IMR-90 (cell line): ENCODE measurements around the gene NUP210L. TPM values are rescaled to one million over a fixed set of nuclear protein-coding genes. Genes with fewer than 3 reads are reported as not detected.
A peak's percentile ranks its signal among the peaks of the same experiment; 100 is the strongest.

Experiments used
- ATAC-seq: fragments of 200-7000 bp; cut with Tn5 transposase; 2 replicates; pipeline ENCODE4 v1.9.1; 2020; ENCODE audit warnings: low read depth, mild to moderate bottlenecking, moderate library complexity
- BruUV-seq: library from RNA; stranded (reverse); fragments of 400-500 nt; replicated peaks from 2 replicates; lab custom pipeline; 2021; lab: Mats Ljungman, UMichigan
- CTCF ChIA-PET: fragments of 300-600 bp; formaldehyde crosslinking; extraction: SDS; loops from one replicate; lab custom pipeline; 2021; ENCODE audit warnings: antibody characterized with exemption; lab: Yijun Ruan, JAX
- POLR2A ChIA-PET: fragments of 300-600 bp; sonication (Branson Sonifier 250); formaldehyde crosslinking; loops from one replicate; lab custom pipeline; 2022; ENCODE audit warnings: antibody characterized with exemption; ENCODE audit not compliant: unreplicated experiment; lab: Charles Lee
- DNase-seq: peaks from one replicate; pipeline ENCODE4 v3.0.0; 2013
- H2AFZ ChIP-seq: replicated peaks from 2 replicates; pipeline ENCODE3; 2013; ENCODE audit warnings: low read length, mild to moderate bottlenecking; ENCODE audit not compliant: poor library complexity
- H2AK5ac ChIP-seq: 2 replicates; pipeline ENCODE4 v1.6.1; 2013; ENCODE audit warnings: low read depth, low read length, inconsistent platforms
- H2AK9ac ChIP-seq: replicated peaks from 2 replicates; pipeline ENCODE3; 2013; ENCODE audit warnings: mild to moderate bottlenecking, low read depth, low read length, moderate library complexity; ENCODE audit not compliant: poor library complexity
- H2BK120ac ChIP-seq: 2 replicates; pipeline ENCODE4 v1.6.1; 2013; ENCODE audit warnings: low read depth, low read length, inconsistent platforms
- H2BK15ac ChIP-seq: 3 replicates; pipeline ENCODE4 v1.6.1; 2013; ENCODE audit warnings: low read depth, low read length, inconsistent platforms
- H2BK20ac ChIP-seq: 2 replicates; pipeline ENCODE4 v1.6.1; 2013; ENCODE audit warnings: low read depth, mild to moderate bottlenecking, inconsistent platforms, low read length, moderate library complexity
- H2BK5ac ChIP-seq: 2 replicates; pipeline ENCODE4 v1.6.1; 2013; ENCODE audit warnings: mild to moderate bottlenecking, low read depth, low read length, inconsistent platforms; ENCODE audit not compliant: poor library complexity, severe bottlenecking
- H3K14ac ChIP-seq: replicated peaks from 2 replicates; pipeline ENCODE4 v1.6.1; 2013; ENCODE audit warnings: low read depth, low read length, inconsistent platforms
- H3K18ac ChIP-seq: 2 replicates; pipeline ENCODE4 v1.6.1; 2013; ENCODE audit warnings: low read depth, low read length, control low read depth
- H3K23ac ChIP-seq: 2 replicates; pipeline ENCODE4 v1.6.1; 2013; ENCODE audit warnings: low read depth, low read length, inconsistent platforms
- H3K27ac ChIP-seq: 2 replicates; pipeline ENCODE4 v1.5.1; 2013; ENCODE audit warnings: mild to moderate bottlenecking, control low read depth, low read length; ENCODE audit not compliant: insufficient read depth
- H3K27me3 ChIP-seq: 2 replicates; pipeline ENCODE4 v1.6.1; 2013; ENCODE audit warnings: low read length; ENCODE audit not compliant: control insufficient read depth, insufficient read depth
- H3K36me3 ChIP-seq: 2 replicates; pipeline ENCODE4 v1.6.1; 2013; ENCODE audit warnings: low read length, mixed read lengths; ENCODE audit not compliant: control insufficient read depth, insufficient read depth
- H3K4ac ChIP-seq: 2 replicates; pipeline ENCODE4 v1.6.1; 2013; ENCODE audit warnings: low read depth, low read length, inconsistent platforms
- H3K4me1 ChIP-seq: 2 replicates; pipeline ENCODE4 v1.6.1; 2013; ENCODE audit warnings: low read length, mixed read lengths; ENCODE audit not compliant: control insufficient read depth, insufficient read depth
- H3K4me2 ChIP-seq: 2 replicates; pipeline ENCODE4 v1.6.1; 2013; ENCODE audit warnings: low read depth, mild to moderate bottlenecking, control low read depth, low read length, moderate library complexity
- H3K4me3 ChIP-seq: 2 replicates; pipeline ENCODE4 v1.5.1; 2013; ENCODE audit warnings: low read depth, mild to moderate bottlenecking, control low read depth, low read length, moderate library complexity; ENCODE audit not compliant: insufficient read depth
- H3K56ac ChIP-seq: 2 replicates; pipeline ENCODE4 v1.6.1; 2013; ENCODE audit warnings: low read length, inconsistent platforms; ENCODE audit not compliant: insufficient read depth; ENCODE audit errors: extremely low read depth
- H3K79me1 ChIP-seq, 2 experiments: 2 replicates each; pipeline ENCODE4 v1.6.1; 2013; ENCODE audit warnings: low read length in 2 of 2, inconsistent platforms in 1 of 2, low read depth in 1 of 2
- H3K9ac ChIP-seq: 2 replicates; pipeline ENCODE4 v1.6.1; 2013; ENCODE audit warnings: low read depth, low read length, control low read depth
- H3K9me1 ChIP-seq: 2 replicates; pipeline ENCODE4 v1.6.1; 2013; ENCODE audit warnings: low read length, inconsistent platforms; ENCODE audit not compliant: insufficient read depth
- H3K9me3 ChIP-seq: 2 replicates; pipeline ENCODE4 v1.6.1; 2013; ENCODE audit warnings: low read length; ENCODE audit not compliant: control insufficient read depth, insufficient read depth
- H4K20me1 ChIP-seq: 2 replicates; pipeline ENCODE4 v1.6.1; 2013; ENCODE audit warnings: low read length, inconsistent platforms; ENCODE audit not compliant: insufficient read depth
- H4K5ac ChIP-seq: 2 replicates; pipeline ENCODE4 v1.6.1; 2013; ENCODE audit warnings: mild to moderate bottlenecking, low read depth, low read length, control low read depth
- H4K8ac ChIP-seq, 2 experiments: 2 replicates each; pipeline ENCODE4 v1.6.1; 2013; ENCODE audit warnings: low read depth in 2 of 2, low read length in 2 of 2, control low read depth in 1 of 2, inconsistent platforms in 1 of 2
- H4K91ac ChIP-seq: 2 replicates; pipeline ENCODE4 v1.6.1; 2013; ENCODE audit warnings: low read depth, low read length, inconsistent platforms; ENCODE audit not compliant: insufficient read depth
- CHD1 ChIP-seq: IDR thresholded peaks from 2 replicates; pipeline ENCODE4 v1.6.1; 2012; ENCODE audit warnings: low read depth, low read length, improper control_type of control experiment
- ELK1 ChIP-seq: fragments of 150-350 bp; IDR thresholded peaks from 2 replicates; pipeline ENCODE4 v1.6.1; 2016; ENCODE audit warnings: low read depth, mild to moderate bottlenecking, low read length, moderate library complexity, borderline replicate concordance
- FOS ChIP-seq: fragments of 150-350 bp; IDR thresholded peaks from 2 replicates; pipeline ENCODE4 v1.6.1; 2016; ENCODE audit warnings: low read depth, low read length
- MAFK ChIP-seq: IDR thresholded peaks from 2 replicates; pipeline ENCODE4 v1.6.1; 2012; ENCODE audit warnings: low read depth, low read length, improper control_type of control experiment
- MAZ ChIP-seq: IDR thresholded peaks from 2 replicates; pipeline ENCODE4 v1.6.1; 2012; ENCODE audit warnings: low read depth, mild to moderate bottlenecking, low read length, improper control_type of control experiment, moderate library complexity, borderline replicate concordance
- MXI1 ChIP-seq: IDR thresholded peaks from 2 replicates; pipeline ENCODE4 v1.6.1; 2012; ENCODE audit warnings: low read depth, mild to moderate bottlenecking, low read length, moderate library complexity, borderline replicate concordance
- RAD21 ChIP-seq: IDR thresholded peaks from 2 replicates; pipeline ENCODE4 v1.6.1; 2012; ENCODE audit warnings: low read length, improper control_type of control experiment
- WGBS, 2 experiments: methylation state at CpG; one replicate each; pipeline versions ENCODE4 v1.1.5 to v1.1.7; 2013; ENCODE audit warnings: missing lambda C conversion rate in 2 of 2; ENCODE audit not compliant: insufficient read length in 1 of 2; ENCODE audit errors: extremely low coverage in 2 of 2; 5-methylcytosine and 5-hydroxymethylcytosine counted together
- dilution Hi-C: fragments of 300-500 bp; cut with HindIII; formaldehyde crosslinking; loops from one replicate; pipeline ENCODE4 v1.14.3; 2018; ENCODE audit warnings: low sequenced_read_pairs; ENCODE audit not compliant: unreplicated experiment
- in situ Hi-C: fragments of 300-500 bp; cut with MboI; formaldehyde crosslinking; loops from 3 replicates; pipeline ENCODE4 v1.14.3; 2019; ENCODE audit warnings: low sequenced_read_pairs, inconsistent platforms, mixed read lengths
- intact Hi-C: fragments of 100-400 bp; cut with micrococcal nuclease; formaldehyde crosslinking; loops from 2 replicates; pipeline ENCODE4 v1.10.0; 2022
- polyA plus RNA-seq, 3 experiments: library from polyadenylated mRNA; depleted of rRNA; stranded (reverse); fragments of >200 nt; gene quantifications; 2 replicates each; pipeline ENCODE4 v1.2.3, GENCODE V29; 2012; ENCODE audit warnings: low replicate concordance in 1 of 3
- total RNA-seq: library from RNA; depleted of rRNA; stranded (reverse); fragments of >200 nt; gene quantifications from 2 replicates; pipeline ENCODE4 v1.2.3, GENCODE V29; 2012

Gene NUP210L
- total and polyA plus RNA-seq, 2 of the 4 experiments (the other 2 are of a cell fraction), result under 0.01 to 0.02 TPM

GRCh38 chr1:153985941-153986761, 168.7 kb downstream of the NUP210L start, which contains the start of gene RAB13:
Gene RAB13, minus strand, starts transcription at chr1:153986339. Its CDS starts 103 bp downstream, at chr1:153986236.
- Histone ChIP-seq H2AK5ac (peak within 1 kb of the TSS; percentile 100), H3K9me1 (peaks cover 8% of the 10 kb centered on the region), H3K4me2 (peak within 1 kb of the TSS; percentile 97), H3K79me1 (peaks cover 25 to 43% of the 10 kb centered on the region in 2 experiments), H3K27ac (peak within 1 kb of the TSS; percentile 97), H3K23ac (peak within 1 kb of the TSS; percentile 97), H3K9me3 (no peaks in the 10 kb centered on the region), H3K4me3 (peak within 1 kb of the TSS; percentile 59), H2AFZ (peak within 1 kb of the TSS; percentile 90), H2BK5ac (peak within 1 kb of the TSS; percentile 97), H3K9ac (peak within 1 kb of the TSS; percentile 98), H3K4me1 (peaks cover 4% of the 10 kb centered on the region), H4K91ac (peak within 1 kb of the TSS; percentile 98), H3K18ac (peak within 1 kb of the TSS; percentile 92), H2AK9ac (peak within 1 kb of the TSS; percentile 100), H2BK15ac (peak within 1 kb of the TSS; percentile 99), H3K27me3 (no peaks in the 10 kb centered on the region), H3K14ac (peak within 1 kb of the TSS; percentile 100), H4K20me1 (no peaks in the 10 kb centered on the region), H3K4ac (peak within 1 kb of the TSS; percentile 99), H2BK20ac (peak within 1 kb of the TSS; percentile 76), H4K8ac (peak within 1 kb of the TSS; percentile 95 to 96), H3K56ac (peak within 1 kb of the TSS; percentile 99), H2BK120ac (peak within 1 kb of the TSS; percentile 84), H3K36me3 (peaks cover 19% of the 10 kb centered on the region), H4K5ac (peak within 1 kb of the TSS; percentile 66)
- BruUV-seq, result no TSS peak
- intact Hi-C loops, result loop anchor here (1.0 to 10.0 kb wide), 5 partner anchors 23 to 481 kb away; partner anchors contain the start of gene SLC39A1
- ChIA-PET CTCF (interaction anchor here (0.6 to 2.5 kb wide), 10 partner anchors 19 to 622 kb away, joined by 3 to 8 read pairs (median 4); partner anchors contain the start of genes DENND4B and SLC39A1), POLR2A (interaction anchor here (0.6 kb wide), 1 partner anchor 40 kb away, joined by 3 read pairs; the partner anchor contains the start of gene DENND4B)
- dilution Hi-C loops, result no loop called here
- in situ Hi-C loops, result no loop called here
- DNase-seq (peak; percentile 80), ATAC-seq (peak; percentile 81)
- whole genome bisulfite sequencing, 2 experiments, result 0% methylated on average over 3 of the region's 32 CpGs; no CpG with 5 or more reads in 1 of the 2 experiments
- TF ChIP-seq RAD21, result no peak
- peak; percentile 7; the same call in 1 of the 2 replicates for TF ChIP-seq MAZ
- no peak for TF ChIP-seq MAFK
- TF ChIP-seq CHD1, result no peak
- no peak for TF ChIP-seq ELK1
- no peak for TF ChIP-seq FOS
- peak; percentile 6; the same call in 1 of the 2 replicates for TF ChIP-seq MXI1
